ENCODE data around the gene HAND2.
A peak's percentile ranks its signal among the peaks of the same experiment; 100 is the strongest.

The HAND2 gene

GRCh38 chr4:173519111-173520101, 10.6 kb downstream of the HAND2 start:
- DNase-seq (ENCODE audit: low spot score): no peak

DNA sequence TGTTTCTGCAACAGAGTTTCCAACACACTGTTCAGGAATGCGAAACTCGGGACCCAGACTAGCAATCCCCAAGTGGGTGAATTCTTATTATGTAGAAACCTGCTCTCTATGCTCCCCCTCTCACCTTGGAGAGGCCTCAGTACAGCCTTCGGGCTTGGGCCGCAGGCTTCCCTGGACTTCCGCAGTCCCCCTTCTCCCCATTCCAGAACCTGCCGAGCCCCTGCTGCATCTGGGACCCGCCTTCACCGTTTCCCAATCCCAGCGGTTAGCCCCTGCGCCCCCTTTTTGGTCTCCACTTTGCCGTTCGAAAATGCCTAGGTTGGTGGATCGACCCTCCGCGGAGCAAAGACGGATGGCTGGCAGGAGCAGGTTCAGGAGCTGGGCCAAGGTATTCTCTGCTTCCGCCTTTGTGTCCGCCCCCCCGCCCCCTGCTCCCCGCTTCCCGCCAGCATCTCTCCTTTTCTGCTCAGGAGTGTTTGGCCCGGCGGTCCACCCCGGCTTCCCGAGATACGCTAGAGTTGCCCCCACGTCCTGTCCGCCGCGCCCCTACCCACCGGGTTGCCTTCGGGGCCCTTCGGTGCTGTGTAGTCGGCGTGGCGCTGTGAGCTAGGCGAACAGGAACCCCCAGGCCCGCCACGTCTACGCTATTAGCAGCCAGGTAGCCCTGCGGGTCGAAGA, 11.5 kb downstream of the HAND2 start:
- DNase-seq (ENCODE audit: low spot score): no peak

GRCh38 chr4:173517781-173518424, 12.1 kb downstream of the HAND2 start:
- DNase-seq (ENCODE audit: low spot score): no peak

GRCh38 chr4:173516621-173517524, 13.2 kb downstream of the HAND2 start:
- DNase-seq (ENCODE audit: low spot score): no peak

GRCh38 chr4:173515458-173515857, 14.6 kb downstream of the HAND2 start:
- no peak for DNase-seq (ENCODE audit: low spot score)

- no peak for DNase-seq (ENCODE audit: low spot score)
Measured at GRCh38 chr4:173514641-173515217, 15.3 kb downstream of the HAND2 start.

GRCh38 chr4:173513651-173514050, 16.4 kb downstream of the HAND2 start:
- no peak for DNase-seq (ENCODE audit: low spot score)

DNA sequence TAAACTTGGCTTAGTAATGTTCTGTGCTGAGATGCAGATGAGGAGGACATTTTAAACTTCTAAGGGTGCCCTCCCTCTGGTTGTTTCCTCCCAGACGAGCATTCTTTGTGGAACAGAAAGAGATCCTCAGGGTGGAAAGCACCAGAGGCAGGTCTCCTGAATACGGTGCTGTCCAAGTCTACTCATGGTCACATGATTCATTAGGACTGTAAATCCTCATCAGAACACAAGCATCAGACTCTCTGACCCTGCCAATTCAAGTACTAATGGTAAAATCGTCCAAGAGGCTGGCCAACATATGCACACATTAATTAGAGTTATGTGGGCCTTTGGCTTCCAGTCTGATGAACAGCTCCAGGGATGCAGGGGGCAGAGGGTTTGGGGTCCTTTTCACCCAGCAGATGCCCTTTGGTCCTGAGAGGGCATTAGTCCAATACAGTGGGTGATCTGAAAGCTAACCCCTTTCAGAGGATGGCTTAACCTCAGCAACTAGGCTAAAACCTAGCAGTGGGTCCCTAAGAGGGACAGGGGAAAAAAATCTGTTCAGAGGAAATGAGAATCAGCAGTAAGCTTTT, 18.2 kb downstream of the HAND2 start:
- DNase-seq (ENCODE audit: low spot score): no peak

DNA sequence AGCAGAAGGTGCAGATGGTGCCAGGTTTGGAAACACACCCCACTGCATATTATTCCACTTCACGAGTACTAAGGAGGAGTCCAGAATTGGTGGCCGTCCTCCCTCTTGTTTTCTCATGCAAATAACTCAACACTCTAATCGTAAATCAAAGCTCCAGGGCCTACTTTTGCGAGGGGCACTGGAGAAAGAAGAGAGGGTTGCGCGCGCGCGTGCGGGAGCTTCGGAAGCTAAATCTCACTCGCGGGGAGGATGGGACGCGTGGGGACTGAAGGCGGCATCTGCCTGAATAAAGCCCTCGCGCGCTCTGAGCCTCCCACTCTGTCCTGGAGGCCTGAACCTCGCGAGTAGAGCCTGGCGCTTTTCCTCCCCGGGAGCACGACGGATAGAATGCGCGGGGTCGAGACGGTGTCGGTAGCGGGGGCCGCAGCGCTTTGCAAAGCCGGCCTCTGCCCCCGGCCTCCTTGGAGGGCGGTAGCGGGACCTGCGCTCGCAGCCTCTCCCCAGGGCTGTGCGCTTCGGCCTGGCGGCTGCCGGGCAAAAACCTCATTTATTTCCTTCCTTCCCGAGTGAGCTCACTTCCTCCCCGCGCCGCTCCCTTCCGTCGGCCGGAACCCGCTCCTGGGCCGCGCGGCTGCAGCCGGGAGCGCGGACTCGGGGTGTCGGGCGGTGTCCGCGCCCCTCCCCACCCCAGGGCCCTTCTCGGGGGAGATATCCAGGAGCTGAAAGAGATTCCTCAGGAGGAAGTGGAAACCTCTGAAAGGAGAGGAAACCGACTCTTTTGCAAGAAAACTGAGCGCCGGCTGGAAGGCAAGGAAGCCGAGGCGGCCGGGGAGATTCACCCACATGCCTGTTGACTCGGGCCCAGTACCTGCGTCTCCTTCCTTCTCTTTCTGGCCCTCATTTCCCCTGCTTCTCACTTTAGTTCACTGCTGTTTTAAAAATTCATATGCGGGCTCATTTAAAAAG, 20.7 kb downstream of the HAND2 start:
- DNase-seq (ENCODE audit: low spot score): no peak

DNA sequence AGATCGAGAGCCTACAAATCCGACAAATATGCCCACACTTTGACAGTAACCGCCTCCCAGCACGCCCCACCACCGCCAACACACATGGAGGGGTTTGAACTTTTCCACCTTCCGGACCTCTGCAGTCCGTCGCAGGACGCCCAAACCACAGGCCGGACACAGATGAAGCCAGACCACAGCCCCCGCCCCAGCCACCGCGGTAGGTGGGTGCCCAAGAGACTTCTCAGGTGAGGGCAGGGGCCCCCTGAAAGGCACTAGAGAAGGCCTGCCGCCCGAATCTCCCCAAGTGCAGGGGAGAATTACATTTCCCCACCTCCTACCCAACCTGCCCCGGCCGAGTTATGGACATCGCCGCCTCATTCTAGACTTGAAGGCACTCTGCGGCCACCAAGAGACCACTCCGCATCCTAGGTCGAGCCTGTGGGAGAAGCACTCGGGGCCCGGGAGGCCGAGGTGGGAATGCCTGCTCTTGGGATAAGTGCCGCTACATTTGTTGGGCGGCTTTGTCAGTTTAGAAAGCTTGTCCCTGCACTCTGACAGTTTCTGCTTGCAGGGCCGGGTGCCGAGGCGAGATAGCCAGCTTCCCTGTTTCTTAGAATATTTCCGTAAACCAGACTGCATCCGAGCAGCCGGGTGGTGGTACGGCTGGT, 21.5 kb downstream of the HAND2 start:
- DNase-seq (ENCODE audit: low spot score): no peak

- no peak for DNase-seq (ENCODE audit: low spot score)
Measured at GRCh38 chr4:173507471-173508385, 22.3 kb downstream of the HAND2 start.

- no peak for DNase-seq (ENCODE audit: low spot score)
Measured at GRCh38 chr4:173506597-173507211, 23.3 kb downstream of the HAND2 start.

DNA sequence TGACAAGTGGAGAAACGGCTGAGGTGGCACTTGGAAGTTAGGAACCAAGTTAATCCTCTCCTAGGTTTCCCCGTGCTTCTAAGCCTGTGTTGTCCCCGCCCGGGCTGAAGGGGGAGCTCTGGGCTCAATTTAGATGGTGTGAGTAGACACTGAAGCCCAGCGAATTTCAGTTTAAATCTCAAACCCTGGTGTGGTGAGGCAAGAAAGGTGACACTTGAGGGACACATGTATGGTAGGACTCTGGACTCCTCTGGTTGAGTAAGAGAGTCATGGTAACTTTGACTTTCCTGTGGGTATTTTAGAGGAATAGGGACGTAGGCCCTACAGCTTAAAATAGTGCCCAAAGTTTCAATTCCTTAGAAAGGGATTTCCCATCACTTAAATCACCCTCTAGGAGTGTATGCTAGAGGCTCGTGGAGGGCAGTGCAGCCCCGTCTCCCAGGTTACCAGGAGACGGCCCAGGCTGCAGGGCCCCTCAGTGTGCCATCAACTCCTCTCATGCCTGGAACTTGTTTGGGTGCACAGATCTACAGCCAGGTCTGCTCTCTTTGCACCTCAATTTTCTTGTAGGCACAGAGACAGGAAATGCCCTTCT, 24.0 kb downstream of the HAND2 start:
- peak; percentile 52 for DNase-seq (ENCODE audit: low spot score)

DNA sequence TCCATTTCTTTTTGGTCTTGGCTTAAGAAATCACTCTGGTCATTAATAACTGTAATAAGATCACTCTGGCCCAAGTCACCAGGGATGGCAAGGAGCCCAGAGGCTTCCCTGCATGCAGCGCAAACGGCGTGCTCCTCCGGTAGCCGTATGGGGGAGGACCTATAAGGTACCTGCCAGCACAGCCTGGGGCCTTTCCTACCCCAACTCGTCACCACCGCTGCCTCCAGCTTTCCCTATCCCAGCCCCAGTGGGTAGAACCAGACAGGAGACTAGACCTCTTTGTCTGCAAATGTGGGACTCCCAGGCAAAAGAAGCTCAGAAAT, 25.9 kb downstream of the HAND2 start:
- DNase-seq (ENCODE audit: low spot score): no peak

DNA sequence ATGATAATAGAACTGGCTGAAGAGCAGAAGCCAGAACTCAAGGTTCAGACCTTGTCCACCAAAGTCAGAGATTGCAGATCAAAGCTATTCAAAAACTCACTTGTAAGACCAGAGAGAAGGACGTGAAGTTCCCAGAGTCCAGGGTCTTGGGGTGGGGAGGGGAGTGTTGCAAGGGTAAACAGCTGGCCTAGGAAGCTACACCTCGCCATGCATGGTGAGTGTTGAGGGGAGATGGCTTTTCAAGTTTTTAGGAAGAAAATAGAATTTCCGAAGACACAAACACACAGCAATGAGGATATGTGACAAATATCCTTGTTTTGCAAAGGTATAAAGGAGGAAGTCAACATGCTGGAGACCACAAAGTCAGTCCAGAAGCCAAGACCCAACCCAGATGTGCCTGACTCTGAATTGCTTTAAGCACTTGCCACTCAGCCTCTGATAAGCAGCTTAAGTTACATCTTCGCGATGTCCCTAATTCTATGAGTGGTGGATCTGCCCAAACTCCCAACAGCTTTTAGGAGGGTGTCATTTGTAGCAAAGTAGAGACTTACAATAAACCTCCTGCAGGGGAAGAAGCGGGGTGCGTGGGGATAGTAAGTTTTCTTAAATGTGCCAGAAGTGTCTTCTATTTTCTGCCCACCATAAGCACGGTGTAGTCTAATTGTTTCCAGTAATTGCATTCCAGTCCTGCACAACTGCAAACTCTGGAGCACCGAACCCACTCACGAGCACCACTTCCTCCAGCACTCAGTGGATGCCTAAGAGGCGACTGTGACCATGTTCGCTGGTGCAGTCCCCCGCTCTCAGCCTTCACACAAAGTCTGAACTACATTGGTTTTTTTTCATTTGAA, 26.5 kb downstream of the HAND2 start:
- DNase-seq (ENCODE audit: low spot score): no peak

GRCh38 chr4:173502282-173502681, 27.7 kb downstream of the HAND2 start:
- no peak for DNase-seq (ENCODE audit: low spot score)

All from Ammon's horn (tissue), 1 donor.